Measurements from ENCODE around the gene SAP30L.
A peak's percentile ranks its signal among the peaks of the same experiment; 100 is the strongest.

SAP30L gene

DNA sequence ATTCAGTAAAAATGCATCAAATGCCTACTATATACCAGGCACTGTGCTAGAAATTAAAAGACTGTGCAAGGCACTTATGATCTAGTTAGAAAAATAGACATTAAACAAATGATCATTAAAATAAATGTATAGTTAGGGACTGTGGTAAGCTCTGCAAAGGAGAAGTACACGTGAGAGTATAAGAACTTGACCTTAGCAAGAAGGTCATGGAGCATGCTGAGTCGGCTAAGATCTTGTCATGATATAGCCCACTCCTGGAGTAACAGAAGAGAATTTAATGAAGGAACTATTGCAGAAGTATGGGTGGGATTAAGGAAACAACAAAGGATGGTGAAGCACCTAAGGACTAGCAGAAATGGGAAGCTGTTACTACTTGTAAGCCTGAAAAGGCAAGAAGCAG, 23.5 kb upstream of the SAP30L start:
- DNase-seq, result no peak

DNA sequence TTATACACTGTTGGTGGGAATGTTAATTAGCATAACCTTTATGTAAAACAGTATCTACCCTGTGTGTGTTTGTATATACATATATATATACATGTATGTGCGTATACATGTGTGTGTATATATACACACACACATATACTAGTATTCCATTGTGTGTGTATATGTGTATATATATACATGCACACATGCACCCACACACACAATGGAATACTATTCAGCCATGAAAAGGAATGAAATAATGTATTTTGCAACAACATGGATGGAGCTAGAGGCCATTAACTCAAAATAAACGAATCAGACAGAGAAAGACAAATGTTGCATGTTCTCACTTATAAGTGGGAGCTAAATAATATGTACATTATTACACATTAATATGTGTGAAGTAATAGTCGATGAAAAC, 17.6 kb upstream of the SAP30L start:
- DNase-seq, result no peak

DNA sequence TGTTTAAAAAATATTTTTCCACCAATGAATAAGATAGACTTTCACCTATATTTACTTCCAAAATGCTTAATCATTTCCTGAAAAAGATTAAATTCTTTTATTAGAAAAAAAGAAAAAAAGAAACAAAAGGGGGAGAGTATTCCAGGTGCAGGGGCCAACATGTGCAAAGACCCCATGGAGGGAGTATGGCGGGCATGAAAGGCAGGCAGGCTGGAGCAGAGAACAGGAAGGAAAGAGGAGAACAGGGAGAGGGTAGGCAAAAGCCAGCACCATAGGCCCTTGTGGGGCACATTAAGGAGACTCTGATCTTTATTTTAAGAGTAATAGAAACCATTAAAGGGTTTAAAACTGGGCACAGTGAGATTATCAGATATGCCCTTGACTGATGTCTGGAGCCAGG, 16.5 kb upstream of the SAP30L start:
- DNase-seq, result no peak

DNA sequence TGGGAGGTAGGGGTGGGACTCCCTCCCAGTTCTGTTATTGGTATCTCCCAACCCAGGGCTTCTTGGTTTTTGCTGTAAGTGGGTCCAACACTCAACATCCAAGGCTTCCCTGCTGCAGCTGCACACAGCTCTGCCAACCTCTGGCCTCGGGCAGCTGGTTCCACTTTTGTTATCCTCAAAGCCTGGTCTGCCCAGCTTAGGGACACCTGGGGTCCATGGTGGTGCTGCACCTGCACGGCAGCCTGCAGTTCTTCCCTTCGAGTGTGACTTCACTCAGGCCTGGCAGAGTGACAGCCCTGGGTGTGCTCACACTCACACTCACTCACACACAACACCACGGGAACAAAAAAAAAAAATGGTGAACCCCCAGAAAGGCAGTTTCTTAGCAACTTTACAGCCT, 15.3 kb upstream of the SAP30L start:
- no peak for DNase-seq

DNA sequence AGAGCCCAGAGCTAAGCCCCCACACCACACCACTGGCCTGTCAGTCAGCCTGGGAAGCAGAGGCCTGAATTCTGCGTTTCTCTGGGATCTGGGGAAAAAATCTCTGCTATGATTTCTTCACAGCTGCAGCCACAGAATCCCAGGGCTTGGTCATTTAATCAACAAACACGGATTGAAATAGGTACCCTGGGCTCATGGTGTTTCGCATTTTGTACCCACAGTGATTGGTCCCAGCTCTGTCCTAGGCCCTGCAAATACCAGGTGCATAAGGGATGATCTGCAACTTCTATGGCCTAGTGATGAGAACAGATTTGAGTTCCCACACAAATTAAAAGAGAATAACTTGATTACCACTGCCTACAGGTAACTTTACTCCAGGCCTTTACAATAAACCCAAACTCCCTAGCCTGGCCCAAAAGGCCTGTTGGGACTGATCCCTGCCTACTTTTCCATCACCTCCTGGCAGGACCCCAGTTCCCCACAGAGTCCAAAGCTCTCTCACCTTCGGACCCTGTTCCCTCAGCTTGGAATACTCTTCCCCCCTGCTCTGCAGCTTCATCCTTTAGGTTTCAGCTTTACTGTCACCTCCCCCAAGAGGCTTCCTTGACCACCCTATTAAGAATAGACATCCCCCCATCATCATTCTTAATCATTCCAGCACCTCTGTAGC, 14.7 kb upstream of the SAP30L start:
- no peak for DNase-seq

DNA sequence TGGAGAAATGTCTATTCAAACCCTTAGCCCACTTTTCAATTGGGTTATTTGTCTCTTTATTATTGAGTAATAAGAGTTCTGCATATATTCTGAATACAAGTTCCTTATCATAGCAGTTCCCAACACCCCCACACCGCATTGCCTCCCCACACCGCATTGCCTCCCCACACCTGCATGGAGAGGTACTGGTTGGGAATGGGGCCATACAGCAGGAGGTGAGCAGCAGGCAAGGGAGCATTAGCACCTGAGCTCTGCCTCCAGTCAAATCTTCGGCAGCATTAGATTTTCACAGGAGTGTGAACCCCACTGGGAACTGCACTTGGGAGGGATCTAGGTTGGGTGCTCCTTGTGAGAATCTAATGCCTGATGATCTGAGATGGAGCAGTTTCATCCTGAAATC, 10.6 kb upstream of the SAP30L start:
- DNase-seq, result no peak

DNA sequence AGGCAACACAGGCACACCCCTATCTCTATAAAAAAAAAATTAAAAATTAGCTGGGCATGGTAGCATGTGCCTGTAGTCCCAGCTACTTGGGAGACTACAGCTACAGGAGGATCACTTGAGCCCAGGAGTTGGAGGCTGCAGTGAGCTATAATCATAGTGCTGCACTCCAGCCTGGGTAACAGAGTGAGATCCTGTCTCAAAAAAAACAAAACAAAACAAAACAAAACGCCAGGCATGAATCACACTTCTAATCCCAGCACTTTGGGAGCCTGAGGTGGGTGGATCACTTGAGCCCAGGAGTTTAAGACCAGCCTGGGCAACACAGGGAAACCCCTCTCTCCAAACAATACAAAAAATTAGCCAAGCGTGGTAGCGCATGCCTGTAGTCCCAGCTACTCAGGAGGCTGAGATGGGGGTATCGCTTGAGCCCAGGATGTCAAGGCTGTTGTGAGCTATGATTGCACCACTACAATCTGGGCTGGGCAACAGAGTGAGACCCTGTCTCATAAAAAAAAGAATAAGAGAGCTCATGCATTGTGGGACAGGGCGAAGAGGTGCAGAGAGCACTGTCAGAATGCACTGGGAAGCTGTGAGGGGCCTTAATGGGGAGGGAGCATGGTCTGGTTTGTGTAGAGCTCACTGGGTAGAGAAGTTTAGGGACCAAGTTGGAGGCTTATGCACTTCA, 8.4 kb upstream of the SAP30L start:
- DNase-seq, result no peak

DNA sequence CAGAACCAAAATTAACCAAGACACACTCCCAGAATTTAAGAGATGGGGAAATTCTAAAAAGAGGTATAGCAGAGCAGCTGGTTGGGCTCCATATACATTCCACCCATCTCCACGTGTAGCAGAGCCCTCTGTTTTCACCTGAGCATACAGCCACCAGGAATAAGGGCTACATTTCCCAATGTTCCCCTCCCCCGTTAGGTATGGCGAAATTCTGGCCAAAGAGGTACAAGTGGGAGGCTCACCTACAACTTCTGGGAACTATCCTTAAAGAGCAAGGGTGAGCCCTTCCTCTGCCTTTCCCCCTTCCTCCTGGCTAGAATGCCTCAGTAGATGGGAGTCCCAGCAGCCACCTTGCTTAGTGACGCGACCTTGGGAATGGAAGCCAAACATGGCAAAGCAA, 5.3 kb upstream of the SAP30L start:
- DNase-seq, result no peak

DNA sequence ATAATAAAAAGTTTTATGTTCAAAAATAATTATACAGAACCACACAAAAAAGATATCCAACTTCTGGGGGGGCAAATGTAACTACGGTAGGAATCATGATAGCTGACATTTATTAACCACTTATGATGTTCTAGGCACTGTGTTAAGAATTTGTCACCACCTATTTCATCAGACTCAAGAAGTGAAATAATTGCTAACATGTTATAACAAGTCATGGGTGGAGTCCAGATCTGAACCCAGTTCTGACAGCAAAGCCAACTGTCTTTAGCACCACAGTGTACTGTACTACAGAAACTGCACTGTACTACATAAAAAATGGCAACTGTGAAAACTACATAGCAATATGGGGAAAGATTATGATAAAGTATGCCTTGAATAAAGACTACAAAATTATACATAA, 3.0 kb upstream of the SAP30L start:
- DNase-seq, result no peak

DNA sequence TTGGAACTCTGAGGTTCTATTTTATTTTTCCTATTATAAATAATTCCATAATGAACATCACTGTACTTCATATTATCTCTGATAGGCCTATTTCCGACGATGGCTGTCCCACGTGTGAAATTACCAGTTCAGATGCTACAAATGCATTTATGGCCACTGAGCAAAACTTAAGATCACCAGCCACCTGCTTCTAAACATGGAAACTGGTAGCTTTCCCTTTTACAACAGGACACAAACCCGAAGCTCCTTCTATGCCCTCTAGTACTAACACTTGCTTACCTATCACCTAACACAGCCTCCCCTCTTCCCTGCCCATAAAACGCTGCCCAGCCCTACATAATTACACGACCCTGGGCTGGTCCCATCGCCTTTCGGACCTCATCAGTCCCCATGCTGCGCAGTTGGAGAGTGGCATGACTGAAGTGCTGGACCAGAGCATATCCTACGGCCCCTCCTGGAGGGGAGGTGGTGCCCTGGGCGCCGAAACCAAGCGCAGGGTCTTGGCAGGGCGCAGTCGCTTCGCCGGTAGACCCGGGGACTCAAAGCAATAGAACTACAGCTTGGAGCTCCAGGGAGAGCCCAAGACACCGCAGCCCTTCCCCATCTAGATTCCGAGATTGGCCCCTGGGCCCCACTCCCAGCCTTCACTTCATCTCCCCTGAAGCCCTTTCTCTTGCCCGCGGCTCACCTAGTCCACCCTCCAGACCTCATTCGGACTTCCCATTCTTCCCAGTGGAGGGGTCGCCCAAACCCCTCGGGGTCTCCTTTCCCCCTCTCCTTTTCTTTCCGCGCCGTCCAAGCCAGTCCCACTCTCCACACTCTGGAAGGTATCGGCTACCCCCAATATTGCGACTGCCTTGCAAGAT, 1.0 kb upstream of the SAP30L start:
- DNase-seq, result peak; percentile 1

DNA sequence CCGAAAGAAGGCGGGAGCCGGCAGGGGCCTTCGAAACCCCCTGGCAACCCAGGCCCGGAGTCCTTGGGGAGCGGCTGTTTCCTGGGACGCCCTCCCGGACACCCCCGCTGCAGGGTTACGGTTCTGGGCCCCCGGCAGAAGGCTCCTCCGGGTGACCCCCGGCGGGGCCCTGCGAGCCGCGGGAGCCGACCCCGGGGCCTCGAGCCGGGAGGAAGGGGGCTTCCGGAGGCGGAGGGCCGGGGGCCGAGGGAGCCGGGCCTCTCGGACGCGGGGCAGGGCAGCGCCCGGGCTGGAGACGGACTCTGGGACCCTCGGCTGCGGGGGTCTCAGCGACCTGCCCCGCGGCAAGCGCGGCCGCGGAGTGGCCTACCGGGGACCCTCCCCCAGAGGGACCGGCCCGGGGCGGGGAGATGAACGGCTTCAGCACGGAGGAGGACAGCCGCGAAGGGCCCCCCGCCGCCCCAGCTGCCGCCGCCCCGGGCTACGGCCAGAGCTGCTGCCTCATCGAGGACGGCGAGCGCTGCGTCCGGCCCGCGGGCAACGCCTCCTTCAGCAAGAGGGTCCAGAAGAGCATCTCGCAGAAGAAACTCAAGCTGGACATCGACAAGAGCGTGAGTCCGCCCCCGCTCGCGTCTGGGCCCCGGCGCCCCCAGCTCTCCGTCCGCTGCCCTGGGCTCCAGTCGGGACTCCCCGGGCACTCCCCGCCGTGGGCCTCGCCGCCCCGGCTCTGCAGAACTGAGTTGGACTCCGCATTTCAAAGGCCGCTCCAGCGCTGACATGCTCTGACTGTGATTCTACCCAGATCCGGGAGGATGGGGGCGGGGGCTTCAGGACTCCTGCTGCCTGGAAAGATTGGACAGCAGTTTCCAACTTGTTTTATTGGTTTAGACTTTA, 645 bp downstream of the SAP30L start:
- DNase-seq, result peak; percentile 23

DNA sequence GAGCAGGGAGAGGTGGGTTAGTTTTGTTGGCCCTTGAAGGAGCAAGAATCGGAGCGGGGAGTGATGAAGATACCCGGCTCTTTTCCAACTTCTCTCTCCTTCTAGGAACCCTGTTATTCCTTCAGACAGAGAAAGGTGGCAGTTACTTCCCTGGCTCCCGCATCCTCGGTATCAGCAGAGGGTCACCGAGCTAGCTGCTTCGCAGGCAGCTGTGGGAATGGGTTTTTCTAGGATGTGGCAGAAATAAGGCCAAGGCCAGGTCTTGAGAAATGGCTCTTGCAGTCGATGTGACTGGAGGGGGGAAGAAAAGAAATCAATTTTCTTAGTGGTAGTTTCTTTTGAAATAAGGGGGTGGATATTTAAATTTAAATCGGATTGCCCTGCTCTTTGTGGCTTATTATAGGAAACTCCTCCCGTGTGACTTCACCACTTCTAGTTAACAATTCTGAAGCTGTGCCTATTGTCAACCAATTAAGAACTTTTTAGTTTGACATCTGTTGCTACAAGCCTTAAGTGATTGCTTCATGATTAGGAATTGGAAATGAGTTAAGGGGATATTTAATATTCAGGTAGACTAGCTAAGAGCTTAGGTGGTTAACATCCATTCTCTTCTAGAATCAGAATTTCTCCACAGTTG, 1.4 kb downstream of the SAP30L start:
- DNase-seq, result no peak

DNA sequence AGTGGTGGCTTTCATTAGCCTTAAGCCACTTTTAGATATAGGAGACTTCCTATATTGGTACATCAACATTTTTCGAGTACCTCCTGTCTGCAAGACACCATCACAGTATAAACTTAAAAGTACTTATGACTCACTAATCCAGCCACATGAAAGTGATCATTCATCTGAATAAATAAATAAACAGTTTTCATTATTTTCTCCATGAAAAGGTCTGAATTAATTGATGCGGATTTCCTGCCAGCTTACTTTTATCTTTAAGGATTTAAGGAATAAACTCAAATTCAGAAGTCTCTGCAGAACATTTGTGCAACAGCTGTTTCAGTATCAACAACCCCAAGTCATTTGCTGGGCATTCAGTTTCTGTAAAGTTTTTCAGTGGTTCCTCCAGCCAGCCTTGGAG, 4.0 kb downstream of the SAP30L start:
- no peak for DNase-seq

DNA sequence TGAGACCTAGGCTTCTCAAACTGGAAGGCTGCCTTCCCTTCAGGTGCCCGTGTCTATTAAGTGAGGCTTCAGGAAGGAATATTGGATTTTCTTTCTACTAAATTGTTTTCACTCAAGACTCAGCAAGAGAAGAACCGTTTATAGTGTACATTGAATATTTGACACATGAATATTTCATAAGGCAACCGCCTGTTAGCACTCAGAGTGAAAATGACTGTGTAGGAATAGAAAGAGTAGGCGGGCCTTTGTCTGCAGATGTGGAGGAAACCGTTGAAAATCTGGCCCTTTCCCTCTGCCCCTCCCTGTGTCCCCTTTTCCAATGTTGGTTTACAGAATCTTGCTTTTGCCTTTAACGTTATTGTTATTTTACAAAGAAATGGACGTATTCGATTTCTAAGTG, 6.2 kb downstream of the SAP30L start:
- DNase-seq, result no peak

DNA sequence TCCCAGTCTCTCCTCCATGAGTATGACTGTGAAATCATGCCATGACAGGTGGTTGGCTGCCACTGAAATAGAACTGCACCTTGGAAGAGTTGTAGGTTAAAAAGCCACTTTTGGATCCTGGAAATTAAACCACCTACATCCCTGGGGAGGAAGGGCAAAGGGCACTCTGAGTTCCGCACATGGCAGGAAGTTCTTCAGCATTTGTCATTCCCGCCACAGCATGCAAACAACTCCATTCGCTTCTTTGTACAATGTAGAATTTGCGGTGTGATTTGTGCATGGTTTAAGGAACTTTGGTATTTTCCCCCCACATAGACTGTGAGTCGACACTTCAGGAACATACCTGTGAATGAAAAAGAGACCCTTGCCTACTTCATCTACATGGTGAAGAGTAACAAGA, 9.8 kb downstream of the SAP30L start:
- DNase-seq, result no peak

DNA sequence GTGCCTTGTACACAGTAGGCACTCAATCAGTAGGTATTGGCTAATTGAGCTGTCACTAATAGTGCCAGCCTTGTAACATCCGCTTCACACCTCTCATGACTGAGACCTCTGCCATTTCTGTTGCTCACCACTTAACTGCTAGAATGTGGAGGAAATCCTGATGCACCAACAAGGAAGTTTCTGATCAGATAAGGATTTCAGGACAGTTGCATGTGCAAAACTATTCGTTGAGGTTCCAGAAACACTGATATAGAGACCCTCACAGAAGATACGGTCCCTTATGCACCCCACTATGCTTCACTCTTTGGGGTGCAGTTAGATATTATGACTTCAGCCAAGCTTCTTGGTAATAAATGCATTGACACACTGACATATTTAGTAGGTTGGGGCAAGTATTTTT, 10.7 kb downstream of the SAP30L start:
- no peak for DNase-seq

DNA sequence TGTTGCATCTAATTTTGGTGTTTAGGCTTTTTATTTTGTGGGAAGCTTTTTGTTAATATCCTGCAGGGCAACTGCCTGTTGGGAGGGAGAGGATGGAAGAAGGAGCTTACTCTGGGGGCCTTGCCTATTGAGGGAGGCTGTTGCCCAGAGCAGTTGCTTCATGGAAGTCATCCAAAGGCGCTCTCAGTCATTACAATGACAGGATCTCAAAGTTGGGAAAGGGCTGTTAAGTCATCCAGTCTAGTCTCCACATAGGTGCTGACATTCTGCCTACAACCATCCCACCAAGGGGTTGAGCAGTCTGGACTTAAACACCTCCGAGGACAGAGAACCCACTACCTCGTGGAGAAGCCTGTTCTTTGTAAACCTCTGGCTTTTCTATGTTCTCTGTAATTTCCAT, 13.2 kb downstream of the SAP30L start:
- DNase-seq, result no peak

DNA sequence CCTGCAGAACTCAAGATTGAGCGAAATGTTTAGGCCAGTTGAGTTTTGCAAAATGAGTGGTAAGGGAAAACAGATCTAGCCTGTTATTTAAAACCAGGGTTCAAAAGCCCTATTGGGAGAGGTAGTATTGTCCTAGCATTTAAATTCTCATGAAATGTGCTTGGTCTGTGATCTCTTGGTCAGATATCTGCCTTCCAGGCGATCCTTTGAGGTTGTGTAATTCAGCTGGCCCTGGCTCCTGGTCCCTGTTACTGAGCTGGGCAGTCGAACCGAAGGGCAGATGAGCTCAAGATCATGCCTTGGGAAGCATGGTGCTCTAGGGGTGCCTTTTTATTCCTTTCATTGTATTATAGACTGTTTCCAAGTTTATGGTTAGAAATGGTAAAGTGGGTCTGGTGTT, 14.4 kb downstream of the SAP30L start:
- no peak for DNase-seq

DNA sequence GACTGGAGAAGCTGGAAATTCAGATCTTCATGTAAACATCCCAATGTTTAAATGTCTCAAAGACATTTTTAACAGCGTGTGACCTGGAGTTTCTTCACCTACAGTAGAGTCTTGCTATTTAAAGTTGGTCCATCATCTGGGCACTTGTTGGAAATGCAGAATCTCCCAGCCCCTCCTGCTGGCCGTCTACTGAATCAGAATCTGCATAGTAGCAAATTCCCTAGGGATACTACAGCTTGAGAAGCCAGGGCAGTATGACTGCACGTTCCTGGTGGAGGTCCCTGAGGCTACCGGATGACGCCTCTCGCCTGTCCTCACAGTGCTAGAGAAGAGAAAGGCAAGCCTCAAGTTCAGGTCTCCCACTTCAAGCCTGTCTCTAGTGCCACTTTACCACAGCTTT, 15.7 kb downstream of the SAP30L start:
- no peak for DNase-seq

DNA sequence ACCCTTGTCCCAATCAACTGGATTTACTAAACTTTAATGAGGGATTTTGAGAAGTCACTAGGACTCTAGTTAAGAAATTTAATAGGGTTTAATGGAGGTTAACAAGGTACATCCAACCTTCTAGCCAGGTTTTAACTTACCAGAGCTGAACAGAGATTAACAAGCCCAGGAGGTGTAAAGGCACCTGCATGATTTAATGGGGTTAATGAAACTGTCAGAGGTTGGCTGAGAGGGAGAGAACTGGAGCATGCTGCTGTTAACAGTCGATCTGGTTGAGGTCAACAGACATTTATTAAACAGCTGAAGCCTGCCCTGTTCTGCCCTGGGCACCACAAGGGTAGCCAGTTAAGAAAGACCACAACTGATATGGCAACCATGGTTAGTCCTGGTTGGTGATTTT, 18.6 kb downstream of the SAP30L start:
- no peak for DNase-seq

DNA sequence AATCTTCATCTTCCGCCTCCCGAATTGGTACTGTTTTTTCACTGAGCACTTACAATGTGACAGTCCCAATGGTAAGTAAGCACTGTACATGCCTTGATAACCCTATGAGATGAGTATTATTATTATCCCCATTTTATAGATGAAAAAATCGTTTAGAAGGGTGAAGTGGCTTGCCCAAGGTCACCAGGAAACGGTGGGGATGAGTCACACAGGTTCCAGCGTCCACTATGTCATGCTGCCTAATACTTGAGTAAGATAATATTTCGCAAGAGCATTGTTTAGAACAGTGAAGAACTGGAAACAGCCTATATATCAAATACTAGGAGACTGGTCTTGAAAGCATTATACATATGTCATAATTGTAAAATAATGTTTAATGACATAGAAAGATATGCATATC, 19.4 kb downstream of the SAP30L start:
- no peak for DNase-seq

DNA sequence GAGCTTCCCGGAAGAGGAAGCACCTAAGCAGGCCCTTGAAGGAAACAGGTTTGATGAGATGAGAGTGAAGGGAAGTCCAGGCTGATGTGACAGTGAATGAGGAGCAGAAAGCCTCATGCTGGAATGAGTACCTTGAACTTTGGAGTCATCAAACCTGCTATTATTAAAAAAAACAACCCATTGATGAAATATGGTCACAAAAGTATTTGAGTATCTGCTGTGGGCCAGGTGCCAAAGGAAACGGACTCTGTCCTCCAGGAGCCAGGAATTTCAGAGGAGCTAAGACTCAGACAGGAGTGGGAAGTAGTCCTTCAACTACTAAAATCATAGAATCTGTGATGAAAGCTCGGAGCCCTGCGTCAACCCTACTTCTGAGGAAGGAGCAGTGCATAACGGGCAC, 20.4 kb downstream of the SAP30L start:
- no peak for DNase-seq

DNA sequence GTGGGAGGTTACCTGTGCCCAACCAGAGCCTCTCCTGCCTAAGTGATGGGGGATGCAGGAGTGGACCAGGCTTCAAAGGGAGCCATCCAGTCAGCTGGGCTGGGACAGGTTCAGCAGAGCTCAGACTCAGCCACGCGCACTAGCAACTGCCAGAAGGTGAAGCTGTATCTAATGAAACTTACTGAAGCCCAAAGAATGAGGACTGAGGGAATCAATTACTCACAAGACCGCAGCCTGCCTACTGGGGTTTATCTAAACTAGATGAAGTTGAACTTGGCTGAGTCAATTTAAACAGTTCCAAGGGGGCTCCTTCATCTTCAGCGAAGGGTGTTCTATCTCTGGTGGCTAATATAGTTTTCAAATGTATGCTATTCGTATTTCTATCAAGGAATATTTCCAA, 20.9 kb downstream of the SAP30L start:
- no peak for DNase-seq
